ENCODE results near the gene CD40.

Gene CD40

DNA sequence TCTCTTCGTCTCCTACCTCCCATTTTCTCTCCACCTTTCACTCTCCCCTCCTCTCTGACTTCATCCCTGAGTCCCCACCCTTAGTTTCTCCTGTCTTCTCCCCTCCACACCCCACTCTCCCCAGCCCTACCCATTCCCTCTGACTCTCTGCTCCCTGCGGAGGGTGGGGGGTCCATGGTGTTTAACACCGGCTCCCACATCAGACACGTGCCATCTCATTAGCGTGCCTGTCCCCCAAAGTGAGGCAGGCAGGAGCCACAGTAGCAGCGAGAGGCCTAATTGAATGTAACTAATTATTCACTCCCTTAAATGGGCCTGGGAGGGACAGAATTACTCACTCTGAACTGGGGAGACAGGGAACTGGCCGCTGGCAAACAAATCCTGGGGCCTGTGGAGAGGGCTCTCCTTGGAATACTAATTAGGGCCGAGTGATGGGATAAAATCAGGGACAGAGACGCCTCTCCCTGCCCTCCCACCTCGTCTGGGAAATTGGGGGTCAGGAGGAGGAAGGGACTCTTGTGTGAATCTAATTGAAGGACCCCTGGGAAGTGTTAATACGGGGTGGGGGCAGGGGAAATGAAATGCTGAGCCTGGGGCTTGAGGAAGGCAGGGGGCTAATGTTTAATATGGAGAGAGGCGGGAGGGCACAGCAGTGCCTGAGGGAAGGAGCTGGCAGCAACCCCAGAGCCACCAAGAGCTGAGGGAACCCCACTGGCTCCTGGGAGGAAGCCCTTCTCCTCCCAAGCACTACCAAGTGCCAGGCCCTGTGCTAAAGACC lies 17.9 kb downstream of the CD40 start:
- Histone ChIP-seq H3K36me3 (ENCODE audit: control insufficient read depth, insufficient read depth, low read length) (no peaks in the 10 kb centered on the region), H3K4me3 (ENCODE audit: extremely low read depth, insufficient read depth, low read length, poor library complexity, severe bottlenecking) (no peak overlapping the region), H3K9me3 (ENCODE audit: control insufficient read depth, low read length) (no peaks in the 10 kb centered on the region), H3K4me1 (ENCODE audit: control insufficient read depth, insufficient read depth, low read length, poor library complexity, severe bottlenecking) (peaks cover 8% of the 10 kb centered on the region), H3K27ac (ENCODE audit: low read depth, low read length, severe bottlenecking) (no peak overlapping the region)
- 22 to 26% methylated on average over 8 to 9 of the region's 12 CpGs for WGBS, 2 experiments (ENCODE audit: insufficient coverage in 2 of 2)

DNA sequence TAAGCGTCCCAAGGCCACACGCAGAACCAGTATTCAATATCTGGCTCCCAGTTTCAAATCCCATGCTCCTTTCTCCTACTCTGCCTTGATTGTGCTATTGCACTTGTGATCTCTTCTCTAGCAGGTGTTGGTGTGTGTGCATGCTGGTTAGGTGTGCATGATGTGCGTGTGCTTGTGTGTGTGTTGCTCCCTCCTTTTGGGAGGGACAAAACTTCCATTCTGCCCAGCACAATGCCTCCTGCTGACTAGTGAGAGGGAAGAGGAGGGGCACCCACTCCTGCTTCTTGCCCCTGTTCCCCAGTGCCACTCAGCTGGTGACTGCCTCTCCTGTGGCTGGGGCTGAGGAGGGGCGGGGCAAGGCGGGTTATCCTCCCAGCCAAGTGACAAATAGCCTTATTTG lies 19.7 kb downstream of the CD40 start:
- H3K27ac ChIP-seq (ENCODE audit: low read depth, low read length, severe bottlenecking), result no peak overlapping the region
- peaks cover 8% of the 10 kb centered on the region for H3K4me1 ChIP-seq (ENCODE audit: control insufficient read depth, insufficient read depth, low read length, poor library complexity, severe bottlenecking)
- WGBS, 2 experiments (ENCODE audit: insufficient coverage in 2 of 2), result 80 to 100% methylated on average over 1 of the region's 5 CpGs
- no peak overlapping the region for H3K4me3 ChIP-seq (ENCODE audit: extremely low read depth, insufficient read depth, low read length, poor library complexity, severe bottlenecking)
- no peaks in the 10 kb centered on the region for H3K9me3 ChIP-seq (ENCODE audit: control insufficient read depth, low read length)
- H3K36me3 ChIP-seq (ENCODE audit: control insufficient read depth, insufficient read depth, low read length), result no peaks in the 10 kb centered on the region

DNA sequence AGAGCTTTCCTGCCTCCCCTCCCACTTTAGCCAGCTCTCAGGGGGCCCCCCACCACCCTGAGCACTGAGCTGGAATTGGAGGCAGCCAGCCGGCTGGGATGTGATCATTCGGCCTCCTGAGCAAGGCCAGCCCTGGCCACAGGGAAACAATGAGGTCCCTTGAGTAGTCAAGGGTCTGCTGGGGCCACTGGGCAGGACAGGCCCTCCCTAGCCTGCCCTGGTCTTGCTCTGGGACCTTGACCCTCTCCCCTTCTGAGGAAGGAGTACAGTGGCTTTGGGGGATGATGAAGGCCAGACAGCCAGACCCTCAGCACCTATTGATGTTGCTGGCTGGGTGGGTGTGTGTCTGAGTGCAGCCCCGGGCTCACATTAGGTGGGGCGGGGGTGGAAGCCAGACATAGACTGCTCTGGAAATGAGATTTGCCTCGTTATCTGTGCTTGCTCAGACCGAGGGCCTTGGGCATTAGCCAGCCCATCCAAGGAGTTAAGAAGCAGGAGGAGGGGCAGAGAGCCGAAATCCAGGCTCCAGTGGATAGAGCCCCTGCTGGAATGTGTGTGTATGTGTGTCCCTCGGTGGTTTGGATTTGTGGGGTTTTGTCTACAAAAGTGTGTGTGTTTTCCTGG lies 21.3 kb downstream of the CD40 start:
- WGBS, 2 experiments (ENCODE audit: insufficient coverage in 2 of 2), result 61 to 64% methylated on average over 8 of the region's 8 CpGs
- Histone ChIP-seq H3K9me3 (ENCODE audit: control insufficient read depth, low read length) (no peaks in the 10 kb centered on the region), H3K4me1 (ENCODE audit: control insufficient read depth, insufficient read depth, low read length, poor library complexity, severe bottlenecking) (peaks cover 8% of the 10 kb centered on the region), H3K36me3 (ENCODE audit: control insufficient read depth, insufficient read depth, low read length) (no peaks in the 10 kb centered on the region), H3K27ac (ENCODE audit: low read depth, low read length, severe bottlenecking) (no peak overlapping the region), H3K4me3 (ENCODE audit: extremely low read depth, insufficient read depth, low read length, poor library complexity, severe bottlenecking) (no peak overlapping the region)

DNA sequence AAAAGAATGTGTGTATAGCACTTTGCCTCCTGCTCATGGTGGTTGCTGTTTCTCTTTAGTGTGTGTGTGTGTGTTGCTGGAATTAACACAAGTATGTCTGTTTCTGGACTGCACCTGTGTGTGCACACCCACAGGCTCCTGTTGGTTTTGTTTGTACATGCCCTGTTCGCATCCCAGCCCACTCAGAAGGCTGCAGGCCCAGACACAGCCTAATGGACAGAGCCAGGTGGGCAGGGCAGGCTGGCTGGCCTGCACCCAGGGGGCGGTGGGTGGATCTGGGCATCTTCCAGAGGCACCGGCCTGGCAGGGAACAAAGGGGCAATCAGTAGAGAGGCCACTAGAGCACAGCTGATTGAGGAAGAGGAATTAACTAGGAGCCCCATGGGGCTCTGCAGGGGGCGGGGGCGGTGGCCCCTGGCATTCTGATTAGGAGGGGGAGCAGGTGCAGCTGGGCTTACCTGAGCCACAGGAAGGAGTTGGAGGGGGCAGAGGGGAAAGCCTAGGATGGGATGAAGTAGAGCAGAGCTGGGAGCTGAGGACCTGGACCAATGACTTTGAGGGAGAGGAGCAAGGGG lies 21.9 kb downstream of the CD40 start:
- H3K9me3 ChIP-seq (ENCODE audit: control insufficient read depth, low read length), result no peaks in the 10 kb centered on the region
- H3K27ac ChIP-seq (ENCODE audit: low read depth, low read length, severe bottlenecking), result no peak overlapping the region
- 57 to 64% methylated on average over 5 of the region's 5 CpGs for WGBS, 2 experiments (ENCODE audit: insufficient coverage in 2 of 2)
- H3K4me1 ChIP-seq (ENCODE audit: control insufficient read depth, insufficient read depth, low read length, poor library complexity, severe bottlenecking), result peaks cover 8% of the 10 kb centered on the region
- no peaks in the 10 kb centered on the region for H3K36me3 ChIP-seq (ENCODE audit: control insufficient read depth, insufficient read depth, low read length)
- H3K4me3 ChIP-seq (ENCODE audit: extremely low read depth, insufficient read depth, low read length, poor library complexity, severe bottlenecking), result no peak overlapping the region

DNA sequence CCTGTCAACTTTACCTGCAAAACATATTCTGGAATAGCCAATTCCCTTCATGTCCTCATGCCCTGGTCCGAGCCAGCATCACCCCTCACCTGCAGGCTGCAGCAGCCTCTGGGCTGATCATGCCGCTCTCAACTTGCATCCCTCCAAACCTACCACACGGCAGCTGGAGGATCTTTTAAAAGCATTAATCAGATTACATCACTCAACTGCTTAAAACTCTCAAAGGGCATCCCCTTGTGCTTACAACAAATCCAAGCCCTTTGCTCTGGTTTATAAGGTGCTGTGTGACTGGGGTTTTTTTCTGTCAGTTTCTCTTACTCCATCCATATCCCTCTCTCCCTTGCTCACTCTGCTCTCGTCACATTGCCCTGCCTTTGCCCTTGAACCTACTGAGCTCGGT lies 24.0 kb downstream of the CD40 start:
- Histone ChIP-seq H3K4me3 (ENCODE audit: extremely low read depth, insufficient read depth, low read length, poor library complexity, severe bottlenecking) (no peak overlapping the region), H3K9me3 (ENCODE audit: control insufficient read depth, low read length) (no peaks in the 10 kb centered on the region), H3K36me3 (ENCODE audit: control insufficient read depth, insufficient read depth, low read length) (no peaks in the 10 kb centered on the region), H3K27ac (ENCODE audit: low read depth, low read length, severe bottlenecking) (no peak overlapping the region), H3K4me1 (ENCODE audit: control insufficient read depth, insufficient read depth, low read length, poor library complexity, severe bottlenecking) (peaks cover 8% of the 10 kb centered on the region)
- WGBS, 2 experiments (ENCODE audit: insufficient coverage in 2 of 2), result 63 to 72% methylated on average over 4 to 5 of the region's 5 CpGs

DNA sequence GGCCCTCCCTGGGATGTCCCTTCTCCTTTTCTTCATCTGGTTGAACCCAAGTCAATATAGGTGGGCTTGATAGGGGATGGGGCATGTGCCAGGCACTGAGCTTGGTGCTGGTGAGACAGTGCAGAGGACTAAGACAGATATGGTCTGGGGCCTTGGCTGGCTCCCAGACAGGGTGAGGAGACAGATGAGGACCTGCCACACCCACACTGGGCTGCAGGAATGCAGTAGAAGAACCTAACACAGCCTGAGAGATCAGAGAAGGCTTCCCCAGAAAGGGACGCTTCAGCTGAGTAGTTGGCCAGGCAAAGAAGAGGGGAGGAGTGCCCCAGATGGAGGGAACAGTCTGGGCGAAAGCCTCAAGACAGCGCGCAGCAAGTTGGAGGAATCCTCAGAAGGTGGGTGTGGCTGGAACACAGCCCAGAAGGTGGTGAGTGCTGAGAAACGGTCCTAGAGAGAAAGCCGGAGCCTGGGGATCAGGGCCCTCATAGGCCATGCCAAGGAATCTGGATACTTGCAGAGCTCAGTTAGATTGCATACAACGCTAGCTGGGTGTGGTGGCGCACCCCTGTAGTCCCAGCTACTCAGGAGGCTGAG lies 26.4 kb downstream of the CD40 start:
- H3K27ac ChIP-seq (ENCODE audit: low read depth, low read length, severe bottlenecking), result no peak overlapping the region
- 78 to 79% methylated on average over 8 of the region's 8 CpGs for WGBS, 2 experiments (ENCODE audit: insufficient coverage in 2 of 2)
- no peaks in the 10 kb centered on the region for H3K9me3 ChIP-seq (ENCODE audit: control insufficient read depth, low read length)
- no peak overlapping the region for H3K4me3 ChIP-seq (ENCODE audit: extremely low read depth, insufficient read depth, low read length, poor library complexity, severe bottlenecking)
- H3K36me3 ChIP-seq (ENCODE audit: control insufficient read depth, insufficient read depth, low read length), result no peaks in the 10 kb centered on the region
- peaks cover 4% of the 10 kb centered on the region for H3K4me1 ChIP-seq (ENCODE audit: control insufficient read depth, insufficient read depth, low read length, poor library complexity, severe bottlenecking)

DNA sequence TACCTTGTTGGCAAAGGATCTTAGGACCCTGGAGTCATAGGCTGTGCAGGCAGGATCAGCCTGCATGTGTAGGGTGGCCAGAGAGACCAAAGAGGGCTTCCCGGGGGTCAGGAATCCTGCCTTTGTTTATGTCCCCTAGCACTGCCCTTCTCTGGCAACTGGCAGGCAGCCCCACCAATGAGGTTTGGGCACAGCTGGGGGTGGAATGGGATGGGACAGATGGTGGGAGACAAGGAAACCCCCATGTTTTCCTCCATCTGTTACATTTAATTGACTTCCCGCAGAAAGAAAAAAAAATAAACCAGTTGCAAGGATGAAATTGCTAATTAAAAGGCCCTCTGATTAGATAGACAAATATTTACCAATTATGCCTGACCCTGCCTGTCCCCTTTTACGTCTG lies 27.6 kb downstream of the CD40 start:
- H3K27ac ChIP-seq (ENCODE audit: low read depth, low read length, severe bottlenecking), result no peak overlapping the region
- no peaks in the 10 kb centered on the region for H3K36me3 ChIP-seq (ENCODE audit: control insufficient read depth, insufficient read depth, low read length)
- H3K4me1 ChIP-seq (ENCODE audit: control insufficient read depth, insufficient read depth, low read length, poor library complexity, severe bottlenecking), result no peaks in the 10 kb centered on the region
- no peaks in the 10 kb centered on the region for H3K9me3 ChIP-seq (ENCODE audit: control insufficient read depth, low read length)
- 53 to 100% methylated on average over 1 to 2 of the region's 3 CpGs for WGBS, 2 experiments (ENCODE audit: insufficient coverage in 2 of 2)
- no peak overlapping the region for H3K4me3 ChIP-seq (ENCODE audit: extremely low read depth, insufficient read depth, low read length, poor library complexity, severe bottlenecking)

DNA sequence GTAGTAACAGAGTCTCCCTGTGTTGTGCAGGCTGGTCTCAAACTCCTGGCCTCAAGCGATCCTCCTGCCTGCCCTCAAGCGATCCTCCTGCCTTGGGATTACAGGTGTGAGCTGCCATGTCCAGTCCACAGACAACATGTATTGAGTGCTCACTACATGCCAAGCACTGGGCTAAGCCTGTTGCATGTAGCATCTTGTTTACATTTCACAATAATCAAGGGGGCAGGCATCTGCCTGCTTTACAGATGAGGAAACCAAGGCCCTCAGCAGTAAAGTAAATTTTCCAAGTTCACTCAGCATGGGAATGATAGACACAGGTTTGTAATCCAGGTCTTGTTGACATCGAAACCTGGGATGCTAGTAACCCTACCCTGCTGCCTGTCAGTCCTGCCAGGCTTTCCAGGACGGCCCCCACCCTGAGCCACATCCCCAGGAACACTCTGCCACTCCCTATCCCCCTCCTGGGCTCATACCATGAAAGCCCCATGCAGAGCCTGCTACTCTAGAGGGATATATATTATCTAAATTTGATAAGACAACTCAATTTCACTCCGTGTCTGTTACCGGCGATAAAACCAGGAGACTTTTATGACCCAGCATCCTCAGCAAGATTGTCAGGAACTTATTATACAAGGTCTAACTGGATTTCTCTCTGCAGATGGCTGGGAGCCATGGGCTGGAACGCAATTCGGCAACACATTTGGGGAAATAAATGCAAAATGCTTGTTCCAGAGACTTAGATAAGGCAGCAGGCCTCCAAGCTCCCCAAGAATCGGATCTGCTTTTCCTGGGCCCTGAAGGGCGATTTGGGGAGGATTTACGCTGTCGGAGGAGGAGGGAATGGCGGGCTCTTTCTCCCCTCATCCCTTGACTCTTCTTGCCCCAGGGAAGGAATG lies 30.4 kb downstream of the CD40 start:
- WGBS, 2 experiments (ENCODE audit: insufficient coverage in 2 of 2), result 82 to 86% methylated on average over 9 to 11 of the region's 14 CpGs
- no peaks in the 10 kb centered on the region for H3K36me3 ChIP-seq (ENCODE audit: control insufficient read depth, insufficient read depth, low read length)
- H3K4me3 ChIP-seq (ENCODE audit: extremely low read depth, insufficient read depth, low read length, poor library complexity, severe bottlenecking), result no peak overlapping the region
- no peaks in the 10 kb centered on the region for H3K9me3 ChIP-seq (ENCODE audit: control insufficient read depth, low read length)
- H3K27ac ChIP-seq (ENCODE audit: low read depth, low read length, severe bottlenecking), result no peak overlapping the region
- no peaks in the 10 kb centered on the region for H3K4me1 ChIP-seq (ENCODE audit: control insufficient read depth, insufficient read depth, low read length, poor library complexity, severe bottlenecking)

DNA sequence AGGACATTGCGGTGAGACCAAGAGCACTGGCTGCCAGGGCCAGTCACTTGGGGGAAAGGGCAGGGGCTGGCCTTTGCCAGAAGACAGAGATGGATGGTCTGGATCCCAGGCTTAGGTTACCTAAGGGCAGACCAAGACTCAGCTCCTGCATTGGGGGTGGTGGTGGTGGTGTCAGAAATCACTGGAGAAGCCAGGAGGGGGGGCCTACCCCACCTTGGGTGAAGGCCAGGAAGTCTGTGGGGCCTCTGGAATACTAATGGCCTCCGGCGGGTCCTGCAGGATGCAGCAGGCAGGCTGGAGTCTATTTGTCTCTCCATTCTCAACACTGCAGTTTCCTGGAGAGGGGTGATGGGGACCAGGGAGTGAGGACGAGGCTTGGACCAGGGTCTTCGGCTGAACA lies 32.8 kb downstream of the CD40 start:
- WGBS, 2 experiments (ENCODE audit: insufficient coverage in 2 of 2), result 83 to 87% methylated on average over 1 to 5 of the region's 5 CpGs
- no peak overlapping the region for H3K4me3 ChIP-seq (ENCODE audit: extremely low read depth, insufficient read depth, low read length, poor library complexity, severe bottlenecking)
- no peaks in the 10 kb centered on the region for H3K9me3 ChIP-seq (ENCODE audit: control insufficient read depth, low read length)
- H3K4me1 ChIP-seq (ENCODE audit: control insufficient read depth, insufficient read depth, low read length, poor library complexity, severe bottlenecking), result no peaks in the 10 kb centered on the region
- no peak overlapping the region for H3K27ac ChIP-seq (ENCODE audit: low read depth, low read length, severe bottlenecking)
- H3K36me3 ChIP-seq (ENCODE audit: control insufficient read depth, insufficient read depth, low read length), result no peaks in the 10 kb centered on the region

DNA sequence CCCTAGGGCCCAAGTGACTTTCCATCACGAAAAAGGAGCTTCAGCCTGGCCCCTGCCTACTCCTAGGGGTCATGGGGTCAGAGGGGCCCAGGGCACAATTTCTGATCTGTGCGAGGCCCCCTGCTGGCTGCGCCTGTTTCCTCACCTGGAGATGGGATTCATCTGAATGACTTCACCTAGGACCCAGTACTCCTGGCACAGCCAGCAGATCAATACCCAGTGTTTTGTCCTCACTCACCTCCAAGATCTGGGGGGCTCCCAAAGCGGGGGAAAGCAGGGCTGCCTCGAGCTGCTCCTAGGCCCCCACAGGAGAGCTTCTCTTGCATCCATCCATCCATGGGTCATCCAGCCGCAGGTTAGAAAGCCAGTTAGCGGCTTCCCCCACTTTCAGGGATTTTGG lies 33.8 kb downstream of the CD40 start:
- Histone ChIP-seq H3K9me3 (ENCODE audit: control insufficient read depth, low read length) (no peaks in the 10 kb centered on the region), H3K27ac (ENCODE audit: low read depth, low read length, severe bottlenecking) (no peak overlapping the region), H3K36me3 (ENCODE audit: control insufficient read depth, insufficient read depth, low read length) (no peaks in the 10 kb centered on the region), H3K4me1 (ENCODE audit: control insufficient read depth, insufficient read depth, low read length, poor library complexity, severe bottlenecking) (no peaks in the 10 kb centered on the region), H3K4me3 (ENCODE audit: extremely low read depth, insufficient read depth, low read length, poor library complexity, severe bottlenecking) (no peak overlapping the region)
- 50 to 64% methylated on average over 3 to 5 of the region's 7 CpGs for WGBS, 2 experiments (ENCODE audit: insufficient coverage in 2 of 2)

All from mesodermal cell (in vitro differentiated cells).